Measurements from ENCODE around the gene TTN.

TTN gene

GRCh38 chr2:178783889-178784288 lies 23.3 kb downstream of the TTN start:
- TF ChIP-seq CTCF (conservative IDR thresholded peaks at IDR 0.05; ENCODE audit: control insufficient read depth, insufficient read depth, low read depth, low read length): no peak
- H3K4me3 ChIP-seq (ENCODE audit: control insufficient read depth, low read depth, low read length): no peak overlapping the region
- DNase-seq (ENCODE audit: low read depth): no peak

GRCh38 chr2:178782236-178782635 lies 25.0 kb downstream of the TTN start:
- no peak overlapping the region for H3K4me3 ChIP-seq (ENCODE audit: control insufficient read depth, low read depth, low read length)
- no peak for DNase-seq (ENCODE audit: low read depth)
- no peak for TF ChIP-seq CTCF (conservative IDR thresholded peaks at IDR 0.05; ENCODE audit: control insufficient read depth, insufficient read depth, low read depth, low read length)

GRCh38 chr2:178777577-178777976 lies 29.6 kb downstream of the TTN start:
- TF ChIP-seq CTCF (conservative IDR thresholded peaks at IDR 0.05; ENCODE audit: control insufficient read depth, insufficient read depth, low read depth, low read length): no peak
- DNase-seq (ENCODE audit: low read depth): no peak
- H3K4me3 ChIP-seq (ENCODE audit: control insufficient read depth, low read depth, low read length): no peak overlapping the region

GRCh38 chr2:178776751-178777150 lies 30.5 kb downstream of the TTN start:
- DNase-seq (ENCODE audit: low read depth): no peak
- no peak for TF ChIP-seq CTCF (conservative IDR thresholded peaks at IDR 0.05; ENCODE audit: control insufficient read depth, insufficient read depth, low read depth, low read length)
- no peak overlapping the region for H3K4me3 ChIP-seq (ENCODE audit: control insufficient read depth, low read depth, low read length)

- no peak for DNase-seq (ENCODE audit: low read depth)
- TF ChIP-seq CTCF (conservative IDR thresholded peaks at IDR 0.05; ENCODE audit: control insufficient read depth, insufficient read depth, low read depth, low read length): no peak
- H3K4me3 ChIP-seq (ENCODE audit: control insufficient read depth, low read depth, low read length): no peak overlapping the region
Measured at GRCh38 chr2:178775975-178776374, 31.2 kb downstream of the TTN start.

- H3K4me3 ChIP-seq (ENCODE audit: control insufficient read depth, low read depth, low read length): no peak overlapping the region
- DNase-seq (ENCODE audit: low read depth): no peak
- TF ChIP-seq CTCF (conservative IDR thresholded peaks at IDR 0.05; ENCODE audit: control insufficient read depth, insufficient read depth, low read depth, low read length): no peak
Measured at GRCh38 chr2:178770518-178770917, 36.7 kb downstream of the TTN start.

Measured in fibroblast of mammary gland (primary cell).